ENCODE data around the gene CD6. TPM values are rescaled to one million over a fixed set of nuclear protein-coding genes. Genes with fewer than 3 reads are reported as not detected.

CD6 gene
- total and polyA plus RNA-seq, 2 of the 8 experiments (the other 6 are each of a cell fraction or from before 2014, with no cell fraction given), result 0.03 TPM; not detected in 1

DNA sequence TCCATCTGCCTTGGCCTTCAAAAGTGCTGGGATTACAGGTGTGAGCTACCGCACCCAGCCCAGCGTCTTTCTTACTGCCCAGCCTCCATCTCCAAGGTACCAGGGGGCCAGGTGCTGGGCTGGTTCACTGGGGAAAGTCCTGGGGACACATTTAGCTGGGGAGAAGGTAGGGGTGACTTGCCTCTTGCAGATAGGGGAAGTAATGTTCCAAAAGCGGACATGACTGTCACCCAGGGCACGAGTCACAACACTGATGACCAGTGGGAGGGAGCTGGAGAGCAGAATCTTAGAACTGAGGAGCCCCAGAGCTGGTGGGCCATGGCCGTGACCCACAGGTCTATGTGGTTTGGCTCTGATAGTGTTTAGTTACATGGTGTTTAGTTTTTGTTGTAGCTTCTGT, 17.1 kb upstream of the CD6 start:
- Histone ChIP-seq H3K56ac (replicated peaks; ENCODE audit: insufficient read length, low read depth, low read length) (no peak overlapping the region), H2BK12ac (ENCODE audit: low read depth, low read length) (no peak overlapping the region), H3K79me2 (ENCODE audit: control insufficient read depth in 1 of 2, insufficient read depth in 2 of 2, low read length in 2 of 2) (no peaks in the 10 kb centered on the region), H2BK5ac (ENCODE audit: low read depth, low read length) (no peak overlapping the region), H3K9ac (replicated peaks in 1 of 4; ENCODE audit: extremely low read depth in 1 of 4, low read depth in 3 of 4, low read length in 3 of 4) (no peak overlapping the region), H3K18ac (ENCODE audit: extremely low read depth, low read length) (no peak overlapping the region), H3K79me1 (ENCODE audit: low read depth, low read length) (no peaks in the 10 kb centered on the region), H3K4ac (replicated peaks; ENCODE audit: insufficient read length, low read depth, low read length) (no peak overlapping the region), H4K20me1 (replicated peaks in 1 of 2; ENCODE audit: control insufficient read depth in 1 of 2, insufficient read depth in 2 of 2, low read length in 2 of 2) (no peaks in the 10 kb centered on the region), H3K23me2 (ENCODE audit: low read depth, low read length) (peaks cover 15% of the 10 kb centered on the region; the same call in 1 of the 2 replicates), H3K23ac (ENCODE audit: insufficient read length) (no peak overlapping the region), H3K9me3 (ENCODE audit: insufficient read depth in 2 of 2, low read depth in 1 of 2, low read length in 1 of 2) (no peaks in the 10 kb centered on the region), H2AFZ (ENCODE audit: low read length) (no peak overlapping the region), H3K14ac (ENCODE audit: insufficient read length) (no peak overlapping the region), H2BK120ac (replicated peaks; ENCODE audit: low read depth, low read length) (no peak overlapping the region), H3K27me3 (replicated peaks in 1 of 4; ENCODE audit: control insufficient read depth in 3 of 4, extremely low read depth in 1 of 4, insufficient read depth in 3 of 4, low read length in 3 of 4) (peaks cover 0 to 15% (median 8%) of the 10 kb centered on the region in 4 experiments; a peak in 4 of 7 replicates), H3K36me3 (ENCODE audit: control insufficient read depth in 2 of 4, insufficient read depth in 4 of 4, low read length in 3 of 4) (no peaks in the 10 kb centered on the region), H3K4me1 (replicated peaks in 1 of 4; ENCODE audit: control insufficient read depth in 3 of 4, insufficient read depth in 4 of 4, low read length in 3 of 4) (peaks cover 0 to 11% (median 8%) of the 10 kb centered on the region in 4 experiments; a peak in 6 of 7 replicates), H2BK20ac (ENCODE audit: low read length) (no peak overlapping the region), H3K4me2 (ENCODE audit: insufficient read depth in 1 of 2, low read depth in 2 of 2, low read length in 2 of 2) (no peak overlapping the region), H4K8ac (ENCODE audit: extremely low read depth, insufficient read depth, low read length) (no peak overlapping the region), H2AK5ac (ENCODE audit: low read depth, low read length) (no peak overlapping the region), H3K27ac (ENCODE audit: low read depth, low read length) (no peak overlapping the region), H3K4me3 (ENCODE audit: extremely low read depth in 1 of 4, insufficient read depth in 2 of 4, low read depth in 3 of 4, low read length in 4 of 4) (no peak overlapping the region), H4K91ac (replicated peaks; ENCODE audit: insufficient read length, low read length) (no peak overlapping the region), H4K5ac (ENCODE audit: insufficient read length, low read depth, low read length) (no peak overlapping the region), H2BK15ac (ENCODE audit: low read length) (no peak overlapping the region)
- FAIRE-seq, result no peak
- no peak for DNase-seq (ENCODE audit: low read depth in 1 of 2, low spot score in 2 of 2)
- WGBS, 2 experiments (ENCODE audit: extremely low coverage in 1 of 2, insufficient coverage in 1 of 2, insufficient read length in 1 of 2, insufficient replicate concordance in 2 of 2, low coverage in 1 of 2, low lambda C conversion rate in 2 of 2, missing lambda C conversion rate in 1 of 2), result 91% methylated on average over 5 of the region's 5 CpGs; no CpG with 5 or more reads in 1 of the 2 experiments
- CTCF ChIA-PET (ENCODE audit: partially characterized antibody), result interaction anchor here (0.7 to 2.9 kb wide), 5 partner anchors 9 to 137 kb away, joined by 3 to 11 read pairs (median 4); no protein-coding TSS in a partner anchor
- POLR2A ChIA-PET (ENCODE audit: partially characterized antibody), result interaction anchor here (0.7 to 1.2 kb wide), 2 partner anchors 8 to 30 kb away, joined by 3 read pairs; no protein-coding TSS in a partner anchor
- TF ChIP-seq CHD1 (IDR thresholded peaks at IDR 0.05; ENCODE audit: low read depth, low read length) (no peak), HDAC2 (IDR thresholded peaks at IDR 0.05; ENCODE audit: borderline replicate concordance in 1 of 2, low read depth in 2 of 2, low read length in 2 of 2) (no peak), KDM1A (IDR thresholded peaks at IDR 0.05; ENCODE audit: borderline replicate concordance, low read length) (no peak), BRCA1 (IDR thresholded peaks at IDR 0.05; ENCODE audit: low read depth, low read length) (no peak), TAF7 (optimal IDR thresholded peaks at IDR 0.05; ENCODE audit: borderline replicate concordance, low read depth, low read length) (no peak)

Data from H1 (cell line).